Smooth muscle cell of bladder (primary cell): Measurements from ENCODE around the gene EHD1. TPM values are rescaled to one million over a fixed set of nuclear protein-coding genes. Genes with fewer than 3 reads are reported as not detected.

Experiments used
- total RNA-seq: library from RNA; depleted of rRNA; stranded (reverse); fragments of >200 nt; gene quantifications from 2 replicates; pipeline ENCODE4 v1.2.3, GENCODE V29; 2014

Gene EHD1
- total RNA-seq: 48.1 and 54.9 TPM in 2 replicates

GRCh38 chr11:64878494-64879243, at the start of gene EHD1:
TSS of gene EHD1 (minus strand) at chr11:64878621. CDS start at chr11:64878464, 157 bp downstream.

GRCh38 chr11:64923944-64924909, 45.8 kb upstream of the EHD1 start, which contains the start of gene PPP2R5B:
TSS of gene PPP2R5B (plus strand) at chr11:64924689. CDS start at chr11:64925735, 1,046 bp downstream.

GRCh38 chr11:64916775-64917662, 38.6 kb upstream of the EHD1 start, which contains the start of gene ATG2A:
TSS of gene ATG2A (minus strand) at chr11:64917209. CDS start at chr11:64917135, 74 bp downstream.

GRCh38 chr11:64844330-64845128, 33.9 kb downstream of the EHD1 start, which contains the start of gene CDC42BPG:
TSS of gene CDC42BPG (minus strand) at chr11:64844653. CDS start at chr11:64844569, 84 bp downstream.

GRCh38 chr11:64810271-64810890, 68.0 kb downstream of the EHD1 start, which contains the start of gene MEN1:
TSS of gene MEN1 (minus strand) at chr11:64810551. CDS start at chr11:64810109, 442 bp downstream.

GRCh38 chr11:64803158-64803845, 75.1 kb downstream of the EHD1 start, which contains the start of gene MAP4K2:
TSS of gene MAP4K2 (minus strand) at chr11:64803214. CDS start at chr11:64803149, 65 bp downstream.

Other genes starting within 250 kb of the EHD1 start
- 0.57 and 0.74 TPM in 2 replicates for gene NRXN2, start 155.4 kb downstream of the EHD1 start, total RNA-seq
- 0.18 and 0.71 TPM in 2 replicates for gene RASGRP2, start 134.5 kb downstream of the EHD1 start, total RNA-seq
- gene PYGM, start 118.6 kb downstream of the EHD1 start, total RNA-seq: 0.57 and 3.1 TPM in 2 replicates
- 49.1 and 65.5 TPM in 2 replicates for gene SF1, start 100.1 kb downstream of the EHD1 start, total RNA-seq
- gene MAP4K2, start 75.4 kb downstream of the EHD1 start, total RNA-seq: 5.4 and 10.1 TPM in 2 replicates
- gene MEN1, start 68.1 kb downstream of the EHD1 start, total RNA-seq: 8.0 and 14.0 TPM in 2 replicates
- under 0.01 TPM in 2 replicates for gene CDC42BPG, start 34.0 kb downstream of the EHD1 start, total RNA-seq
- gene ATG2A, start 38.6 kb upstream of the EHD1 start, total RNA-seq: 6.5 and 8.0 TPM in 2 replicates
- 6.7 and 11.2 TPM in 2 replicates for gene PPP2R5B, start 46.1 kb upstream of the EHD1 start, total RNA-seq
- not detected in 2 replicates for gene GPHA2, start 57.3 kb upstream of the EHD1 start, total RNA-seq
- not detected in 2 replicates for gene MAJIN, start 93.5 kb upstream of the EHD1 start, total RNA-seq
- 0.37 and 0.71 TPM in 2 replicates for gene BATF2, start 118.3 kb upstream of the EHD1 start, total RNA-seq
- 77.1 and 85.5 TPM in 2 replicates for gene ARL2, start 135.5 kb upstream of the EHD1 start, total RNA-seq
- gene SNX15, start 148.8 kb upstream of the EHD1 start, total RNA-seq: 4.8 and 6.9 TPM in 2 replicates
- 5.0 and 6.4 TPM in 2 replicates for gene SAC3D1, start 162.6 kb upstream of the EHD1 start, total RNA-seq
- 23.9 and 27.7 TPM in 2 replicates for gene NAALADL1, start 179.9 kb upstream of the EHD1 start, total RNA-seq
- 0.85 and 1.2 TPM in 2 replicates for gene CDCA5, start 205.4 kb upstream of the EHD1 start, total RNA-seq
- gene ZFPL1, start 205.6 kb upstream of the EHD1 start, total RNA-seq: 36.1 and 36.6 TPM in 2 replicates
- 150 and 176 TPM in 2 replicates for gene VPS51, start 217.6 kb upstream of the EHD1 start, total RNA-seq
- gene TM7SF2, start 233.3 kb upstream of the EHD1 start, total RNA-seq: 22.8 and 28.9 TPM in 2 replicates
- gene ZNHIT2, start 239.1 kb upstream of the EHD1 start, total RNA-seq: 6.3 and 7.5 TPM in 2 replicates
- 477 and 542 TPM in 2 replicates for gene FAU, start 243.5 kb upstream of the EHD1 start, total RNA-seq
- 34.8 and 41.3 TPM in 2 replicates for gene MRPL49, start 243.7 kb upstream of the EHD1 start, total RNA-seq